Neural crest cell (in vitro differentiated cells): ENCODE data around the gene HELB. TPM values are rescaled to one million over a fixed set of nuclear protein-coding genes. Genes with fewer than 3 reads are reported as not detected.
A peak's percentile ranks its signal among the peaks of the same experiment; 100 is the strongest.

ENCODE experiments used
- DNase-seq: peaks from one replicate; pipeline ENCODE4 v3.0.0; 2021; ENCODE audit warnings: low read depth, mixed read lengths, low spot score
- H3K27ac Mint-ChIP-seq: one replicate; pipeline ENCODE4 v1.8.0; 2021; ENCODE audit warnings: mild to moderate bottlenecking, mixed read lengths; ENCODE audit not compliant: unreplicated experiment
- H3K27me3 Mint-ChIP-seq: 2 replicates; pipeline ENCODE4 v1.8.0; 2021; ENCODE audit warnings: low read depth, mild to moderate bottlenecking, mixed read lengths
- H3K36me3 Mint-ChIP-seq: 2 replicates; pipeline ENCODE4 v1.8.0; 2021; ENCODE audit warnings: low read depth, mild to moderate bottlenecking, mixed read lengths
- H3K4me1 Mint-ChIP-seq: 2 replicates; pipeline ENCODE4 v1.8.0; 2021; ENCODE audit warnings: mixed read lengths
- H3K4me3 Mint-ChIP-seq: one replicate; pipeline ENCODE4 v1.8.0; 2021; ENCODE audit warnings: mild to moderate bottlenecking, mixed read lengths
- H3K9me3 Mint-ChIP-seq: 2 replicates; pipeline ENCODE4 v1.8.0; 2021; ENCODE audit warnings: mixed read lengths
- CTCF ChIP-seq: fragments of 200-600 bp; sonication (generic); conservative IDR thresholded peaks from 2 replicates; pipeline ENCODE4 v1.5.0; 2021; ENCODE audit warnings: antibody characterized with exemption, mild to moderate bottlenecking
- total RNA-seq: library from RNA; stranded (reverse); gene quantifications from 2 replicates; pipeline ENCODE4 v1.2.1, GENCODE V29; 2021

Gene HELB
- total RNA-seq, 1 donor from 2014 or later: 4.6 TPM

- H3K27ac Mint-ChIP-seq: no peak overlapping the region
- no peaks in the 10 kb centered on the region for H3K36me3 Mint-ChIP-seq
- TF ChIP-seq CTCF: no peak
- H3K27me3 Mint-ChIP-seq: peaks cover 12% of the 10 kb centered on the region
- H3K4me1 Mint-ChIP-seq: no peaks in the 10 kb centered on the region
- no peaks in the 10 kb centered on the region for H3K9me3 Mint-ChIP-seq
- H3K4me3 Mint-ChIP-seq: no peak overlapping the region
- DNase-seq: no peak
Observed at GRCh38 chr12:66273147-66273546, 29.1 kb upstream of the HELB start.

DNA sequence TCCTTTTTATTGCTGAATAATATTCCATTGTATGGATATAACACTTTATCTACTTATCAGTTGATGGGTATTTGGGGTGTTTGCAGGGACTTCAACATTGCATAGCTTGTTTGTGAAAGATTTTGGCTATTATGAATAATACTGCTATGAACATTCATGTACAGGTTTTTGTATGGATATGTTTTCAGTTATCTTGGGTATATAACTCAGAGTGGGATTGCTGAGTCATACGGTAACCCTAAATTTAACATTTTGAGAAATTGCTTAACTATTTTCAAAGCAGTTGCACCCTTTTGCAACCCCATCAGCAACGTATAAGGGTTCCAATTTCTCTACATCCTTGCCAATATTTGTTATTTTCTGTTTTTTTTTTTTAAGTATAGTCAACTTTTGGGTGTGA, 27.3 kb upstream of the HELB start:
- no peaks in the 10 kb centered on the region for H3K9me3 Mint-ChIP-seq
- no peak for DNase-seq
- H3K27me3 Mint-ChIP-seq: peaks cover 12% of the 10 kb centered on the region
- no peak overlapping the region for H3K4me3 Mint-ChIP-seq
- no peaks in the 10 kb centered on the region for H3K36me3 Mint-ChIP-seq
- no peak overlapping the region for H3K27ac Mint-ChIP-seq
- no peaks in the 10 kb centered on the region for H3K4me1 Mint-ChIP-seq
- TF ChIP-seq CTCF: no peak

DNA sequence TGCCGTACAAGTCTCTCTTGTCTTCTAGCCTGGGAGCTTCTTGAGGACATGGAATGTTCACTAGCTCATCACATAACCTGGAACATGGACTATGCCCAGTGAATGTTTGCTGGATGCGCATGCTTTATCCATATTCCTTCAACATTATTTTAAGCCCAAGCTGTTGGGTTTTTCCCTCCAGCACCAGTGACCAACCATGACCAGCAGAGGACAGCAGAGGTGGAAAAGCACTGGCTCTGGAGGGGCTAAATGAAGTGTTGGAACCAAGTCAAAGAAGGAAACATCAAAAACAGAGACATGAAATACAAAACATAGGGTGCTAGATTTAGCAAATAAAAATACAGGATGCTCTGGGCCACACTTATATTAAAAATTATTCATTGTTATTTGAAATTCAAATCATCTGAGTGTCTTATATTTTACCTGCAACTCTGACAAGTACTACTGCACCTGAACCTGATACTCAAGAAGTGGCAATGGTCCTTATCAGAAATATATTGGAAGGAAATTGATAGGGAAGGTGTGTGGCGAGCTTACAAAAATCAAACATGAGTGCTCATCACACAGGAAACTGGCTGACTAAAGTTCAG, 23.1 kb upstream of the HELB start:
- no peaks in the 10 kb centered on the region for H3K4me1 Mint-ChIP-seq

GRCh38 chr12:66280561-66280960, 21.7 kb upstream of the HELB start:
- no peaks in the 10 kb centered on the region for H3K4me1 Mint-ChIP-seq
- no peak for TF ChIP-seq CTCF
- H3K9me3 Mint-ChIP-seq: peaks cover 2% of the 10 kb centered on the region
- no peak overlapping the region for H3K27ac Mint-ChIP-seq
- DNase-seq: no peak
- peaks cover 9% of the 10 kb centered on the region for H3K27me3 Mint-ChIP-seq
- H3K4me3 Mint-ChIP-seq: no peak overlapping the region
- H3K36me3 Mint-ChIP-seq: no peaks in the 10 kb centered on the region

More for the DNA sequence above, 23.1 kb upstream of the HELB start:
- Mint-ChIP-seq H3K36me3 (no peaks in the 10 kb centered on the region), H3K27ac (no peak overlapping the region), H3K4me3 (no peak overlapping the region), H3K9me3 (peaks cover 2% of the 10 kb centered on the region), H3K27me3 (peaks cover 9% of the 10 kb centered on the region)
- TF ChIP-seq CTCF: peak; percentile 50
- DNase-seq: no peak

DNA sequence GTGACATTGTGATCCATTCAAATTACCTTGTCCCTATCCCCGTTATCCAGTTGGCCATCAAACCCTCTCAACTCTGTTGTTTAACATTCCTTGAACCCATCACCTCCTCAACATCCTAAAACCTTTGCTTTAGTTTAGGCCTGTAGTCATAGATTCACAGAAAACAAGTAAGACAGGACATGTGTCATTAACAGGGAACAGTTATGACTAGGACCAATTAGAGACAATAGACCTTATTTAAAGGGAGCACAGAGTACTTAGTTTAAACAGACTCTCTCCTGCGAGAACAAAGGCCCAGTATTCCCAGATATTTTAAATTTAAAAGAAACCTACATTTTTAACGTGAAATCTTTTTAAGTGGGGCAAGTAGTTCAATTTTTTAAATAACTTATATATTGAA, 20.0 kb upstream of the HELB start:
- TF ChIP-seq CTCF: no peak
- Mint-ChIP-seq H3K9me3 (peaks cover 2% of the 10 kb centered on the region), H3K27ac (no peak overlapping the region), H3K27me3 (peaks cover 3% of the 10 kb centered on the region), H3K4me3 (no peak overlapping the region), H3K36me3 (no peaks in the 10 kb centered on the region), H3K4me1 (no peaks in the 10 kb centered on the region)
- no peak for DNase-seq
